ENCODE measurements around the gene PEF1. TPM values are rescaled to one million over a fixed set of nuclear protein-coding genes. Genes with fewer than 3 reads are reported as not detected.

PEF1 gene
- total and polyA plus RNA-seq, 2 of the 8 experiments (the other 6 are each of a cell fraction or from before 2014, with no cell fraction given): 35.2 to 69.2 TPM

DNA sequence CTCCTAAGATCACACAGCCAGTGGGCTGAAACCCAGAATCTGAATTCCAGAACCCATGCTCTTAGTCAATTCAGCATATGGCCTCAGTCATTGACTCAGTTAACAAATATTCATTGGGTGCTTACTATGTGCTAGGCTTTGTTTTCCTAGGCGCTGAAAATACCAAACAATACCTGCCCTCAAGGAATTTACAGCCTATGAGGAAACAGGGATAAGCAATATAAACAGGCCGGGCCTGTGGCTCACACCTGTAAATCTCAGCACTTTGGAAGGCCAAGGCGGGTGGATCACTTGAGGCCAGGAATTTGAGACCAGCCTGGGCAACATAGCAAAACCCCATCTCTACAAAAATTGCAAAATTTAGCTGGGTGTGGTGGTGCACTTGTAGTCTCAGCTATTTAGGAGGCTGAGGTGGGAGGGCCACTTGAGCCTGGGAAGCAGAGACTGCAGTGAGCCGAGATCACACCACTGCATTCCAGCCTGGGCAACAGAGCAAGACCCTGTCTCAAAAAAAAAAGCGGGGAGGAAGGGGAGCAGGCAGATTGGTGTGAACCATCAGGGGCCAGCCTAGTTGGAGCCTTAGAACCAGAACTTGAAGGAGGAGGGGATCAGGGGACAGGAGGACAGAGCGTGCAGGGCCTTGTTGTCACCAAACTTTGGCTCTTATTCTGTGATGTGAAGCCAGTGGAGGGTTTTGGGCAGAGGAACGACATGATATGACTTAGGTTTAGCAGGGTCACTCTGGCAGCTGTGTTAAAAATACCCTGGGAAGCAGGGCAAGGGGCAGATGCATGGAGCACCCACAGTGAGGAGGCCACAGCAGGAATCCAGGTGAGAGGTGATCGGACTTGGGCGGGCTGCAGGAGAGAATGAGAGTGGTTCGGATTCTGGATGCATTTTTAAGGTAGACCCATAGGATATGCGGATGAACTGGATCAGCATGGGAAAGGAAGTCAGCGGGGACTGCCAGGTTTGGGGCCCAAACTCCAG lies 62.6 kb downstream of the PEF1 start:
- no peaks in the 10 kb centered on the region for H3K79me2 ChIP-seq (ENCODE audit: control insufficient read depth in 1 of 2, insufficient read depth in 2 of 2, low read length in 2 of 2)
- FAIRE-seq: no peak
- TF ChIP-seq CBX8 (IDR thresholded peaks at IDR 0.05; ENCODE audit: borderline replicate concordance, low read depth, low read length): no peak
- no peak for TF ChIP-seq GABPA (IDR thresholded peaks at IDR 0.05; ENCODE audit: borderline replicate concordance, insufficient read depth, low read length)
- TF ChIP-seq E2F6 (IDR thresholded peaks at IDR 0.05): no peak
- TF ChIP-seq SP4 (IDR thresholded peaks at IDR 0.05; ENCODE audit: low read length): no peak
- no peak for TF ChIP-seq CHD2 (IDR thresholded peaks at IDR 0.05; ENCODE audit: low read length)

More for the DNA sequence above, 62.6 kb downstream of the PEF1 start:
- H4K20me1 ChIP-seq (replicated peaks in 1 of 2; ENCODE audit: control insufficient read depth in 1 of 2, insufficient read depth in 2 of 2, low read length in 2 of 2): no peaks in the 10 kb centered on the region
- no peak overlapping the region for H3K4ac ChIP-seq (replicated peaks; ENCODE audit: insufficient read length, low read depth, low read length)
- no peak overlapping the region for H3K23ac ChIP-seq (ENCODE audit: insufficient read length)
- no peak overlapping the region for H2BK15ac ChIP-seq (ENCODE audit: low read length)
- H2AFZ ChIP-seq (ENCODE audit: low read length): no peak overlapping the region
- no peak overlapping the region for H2BK12ac ChIP-seq (ENCODE audit: low read depth, low read length)
- H4K91ac ChIP-seq (replicated peaks; ENCODE audit: insufficient read length, low read length): no peak overlapping the region
- no peaks in the 10 kb centered on the region for H3K23me2 ChIP-seq (ENCODE audit: low read depth, low read length)
- no peak overlapping the region for H3K9ac ChIP-seq (replicated peaks in 1 of 4; ENCODE audit: extremely low read depth in 1 of 4, low read depth in 3 of 4, low read length in 3 of 4)
- 0 out of 2 replicates have a peak overlapping the region, but pooled peaks have one; percentile 0 for H3K18ac ChIP-seq (ENCODE audit: extremely low read depth, low read length)
- H3K14ac ChIP-seq (ENCODE audit: insufficient read length): no peak overlapping the region
- no peak overlapping the region for H2BK120ac ChIP-seq (replicated peaks; ENCODE audit: low read depth, low read length)
- H4K5ac ChIP-seq (ENCODE audit: insufficient read length, low read depth, low read length): no peak overlapping the region
- ChIA-PET CTCF (ENCODE audit: partially characterized antibody) (interaction anchor here (0.6 to 2.1 kb wide), 8 partner anchors 10 to 819 kb away, joined by 3 to 9 read pairs (median 4); no protein-coding TSS in a partner anchor), POLR2A (ENCODE audit: partially characterized antibody) (interaction anchor here (0.9 to 1.7 kb wide), 2 partner anchors 16 to 69 kb away, joined by 4 to 6 read pairs; no protein-coding TSS in a partner anchor)
- H4K8ac ChIP-seq (ENCODE audit: extremely low read depth, insufficient read depth, low read length): no peak overlapping the region
- no peaks in the 10 kb centered on the region for H3K9me3 ChIP-seq (ENCODE audit: insufficient read depth in 2 of 2, low read depth in 1 of 2, low read length in 1 of 2)
- H3K79me1 ChIP-seq (ENCODE audit: low read depth, low read length): no peaks in the 10 kb centered on the region
- no peak overlapping the region for H3K27ac ChIP-seq (ENCODE audit: low read depth, low read length)
- no peak overlapping the region for H2AK5ac ChIP-seq (ENCODE audit: low read depth, low read length)
- H3K4me1 ChIP-seq (replicated peaks in 1 of 4; ENCODE audit: control insufficient read depth in 3 of 4, insufficient read depth in 4 of 4, low read length in 3 of 4): peaks cover 7 to 34% (median 18%) of the 10 kb centered on the region in 4 experiments
- peaks cover 0 to 2% (median 0%) of the 10 kb centered on the region in 4 experiments; a peak in 2 of 7 replicates for H3K27me3 ChIP-seq (replicated peaks in 1 of 4; ENCODE audit: control insufficient read depth in 3 of 4, extremely low read depth in 1 of 4, insufficient read depth in 3 of 4, low read length in 3 of 4)
- no peak overlapping the region for H2BK20ac ChIP-seq (ENCODE audit: low read length)
- H3K4me2 ChIP-seq (ENCODE audit: insufficient read depth in 1 of 2, low read depth in 2 of 2, low read length in 2 of 2): no peak overlapping the region; a peak in 1 of 4 replicates
- WGBS, 2 experiments (ENCODE audit: extremely low coverage in 1 of 2, insufficient coverage in 1 of 2, insufficient read length in 1 of 2, insufficient replicate concordance in 2 of 2, low coverage in 1 of 2, low lambda C conversion rate in 2 of 2, missing lambda C conversion rate in 1 of 2): 53% methylated on average over 11 of the region's 12 CpGs; no CpG with 5 or more reads in 1 of the 2 experiments
- H3K56ac ChIP-seq (replicated peaks; ENCODE audit: insufficient read length, low read depth, low read length): no peak overlapping the region
- DNase-seq (ENCODE audit: low read depth in 1 of 2, low spot score in 2 of 2): no peak
- no peak overlapping the region for H3K4me3 ChIP-seq (ENCODE audit: extremely low read depth in 1 of 4, insufficient read depth in 2 of 4, low read depth in 3 of 4, low read length in 4 of 4)
- no peaks in the 10 kb centered on the region for H3K36me3 ChIP-seq (ENCODE audit: control insufficient read depth in 2 of 4, insufficient read depth in 4 of 4, low read length in 3 of 4)
- peak overlapping the region; percentile 86 for H2BK5ac ChIP-seq (ENCODE audit: low read depth, low read length)
